Activated CD8-positive, alpha-beta memory T cell treated with anti-CD3 and anti-CD28 coated beads for 48 hours (primary cell): Measurements from ENCODE around the gene PLAAT1.

ENCODE experiments used
- DNase-seq, 3 experiments: peaks; one replicate each; pipeline ENCODE4 v3.0.0-alpha.2; 2020; ENCODE audit warnings: low read depth in 2 of 3, low spot score in 2 of 3

Gene PLAAT1

DNA sequence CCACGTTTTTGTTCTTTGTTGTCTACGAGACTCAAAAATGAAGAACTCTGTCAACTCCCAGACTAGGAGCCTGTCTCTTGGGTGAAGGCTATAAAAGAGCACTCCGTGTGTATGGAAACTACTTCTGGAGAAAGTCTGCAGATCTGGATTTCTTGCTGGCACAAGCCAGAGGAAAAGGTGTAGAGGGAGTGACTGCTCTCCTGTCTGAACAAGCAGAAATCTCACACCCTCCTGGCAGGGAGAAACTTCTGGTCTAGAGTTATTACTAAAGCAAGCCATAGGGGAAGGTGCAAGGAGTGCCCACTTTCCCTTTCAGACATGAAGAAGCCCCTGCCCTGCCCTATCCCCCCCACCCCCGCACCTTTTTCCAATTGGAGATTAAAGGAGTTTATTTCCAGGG lies 9.5 kb downstream of the PLAAT1 start:
- no peak for DNase-seq

- DNase-seq, result no peak
Measured at GRCh38 chr3:193253986-193254660, 13.1 kb downstream of the PLAAT1 start.

- DNase-seq, result no peak
Measured at GRCh38 chr3:193261970-193262369, 20.9 kb downstream of the PLAAT1 start.

GRCh38 chr3:193262707-193263106 lies 21.7 kb downstream of the PLAAT1 start:
- DNase-seq, result no peak

GRCh38 chr3:193269343-193270028 lies 28.5 kb downstream of the PLAAT1 start:
- no peak for DNase-seq

- no peak for DNase-seq
Measured at GRCh38 chr3:193270451-193270850, 29.4 kb downstream of the PLAAT1 start.

GRCh38 chr3:193271101-193271840 lies 30.2 kb downstream of the PLAAT1 start:
- DNase-seq, result no peak

DNA sequence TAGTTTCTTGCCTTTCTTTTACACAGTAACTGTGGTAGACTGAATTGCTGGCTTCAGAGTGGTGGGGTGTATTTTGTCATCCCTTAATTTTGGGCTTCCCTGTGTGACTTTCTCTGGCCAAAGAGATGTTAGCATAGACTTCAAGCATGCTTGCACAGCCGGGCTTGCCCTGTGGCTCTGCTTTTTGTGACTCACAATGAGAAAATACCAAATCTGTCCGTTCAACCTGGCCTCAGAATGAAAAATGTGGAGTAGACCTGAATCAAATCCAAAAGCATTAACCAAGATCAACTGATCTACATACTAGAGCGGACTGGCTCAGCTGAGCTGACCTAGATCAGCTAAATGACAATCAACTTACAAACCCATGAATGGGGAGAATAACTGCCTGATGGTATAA lies 51.4 kb downstream of the PLAAT1 start:
- no peak for DNase-seq

DNA sequence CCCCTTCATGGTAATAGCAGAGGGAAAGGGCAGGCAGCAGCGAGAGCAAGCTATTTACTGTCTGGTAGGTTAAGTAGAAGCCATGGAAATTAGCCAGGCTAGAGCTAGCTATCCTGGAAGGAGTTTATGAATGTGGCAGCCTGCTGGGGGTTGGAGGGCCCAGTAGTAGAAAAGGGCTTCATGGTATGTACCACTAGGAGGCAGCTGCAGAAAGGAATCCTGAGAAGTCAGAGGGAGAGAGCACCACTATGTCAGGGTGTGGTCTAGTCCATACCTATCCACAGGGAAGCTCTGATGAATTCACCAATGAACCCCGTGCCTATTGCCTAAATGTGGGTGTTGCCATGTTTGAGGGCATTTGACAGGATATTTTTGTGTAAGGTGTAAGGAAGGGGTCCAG lies 55.0 kb downstream of the PLAAT1 start:
- no peak for DNase-seq

DNA sequence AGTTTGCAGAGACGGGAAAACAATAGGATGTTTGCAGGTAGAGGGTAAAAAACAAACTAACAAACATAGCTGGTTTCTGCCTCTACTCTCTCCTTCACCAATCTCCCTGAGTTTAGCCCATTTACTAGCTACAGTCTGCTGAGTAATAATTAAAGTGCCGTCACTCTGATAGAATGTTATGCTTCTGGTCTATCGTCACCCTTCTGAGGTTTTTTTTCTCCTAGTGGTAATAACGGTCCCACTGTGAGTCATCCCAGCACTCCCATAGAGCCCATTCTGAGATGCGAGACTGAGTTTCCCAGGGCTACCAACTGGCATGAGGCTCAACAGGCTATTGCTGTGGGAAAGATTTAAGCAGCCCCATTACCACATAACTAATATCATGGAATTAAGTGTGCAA lies 56.4 kb downstream of the PLAAT1 start:
- no peak for DNase-seq

DNA sequence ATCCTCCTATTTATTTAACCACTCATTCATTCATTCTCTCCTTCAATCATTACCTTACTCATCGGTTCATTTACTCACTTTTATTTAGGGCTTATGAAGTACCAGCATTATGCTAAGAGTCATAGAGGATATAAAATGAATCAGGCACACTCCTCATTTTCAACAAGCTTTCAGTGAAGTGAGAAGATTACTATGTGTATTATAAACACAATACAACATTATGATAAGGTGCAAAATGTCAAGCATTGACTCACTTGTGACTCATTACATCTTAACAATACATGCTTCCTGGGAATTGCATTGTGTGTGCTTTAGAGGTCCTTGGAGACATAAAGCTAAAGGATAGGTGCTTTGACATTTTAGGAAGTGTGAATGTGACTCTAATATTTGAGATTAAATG lies 60.4 kb downstream of the PLAAT1 start:
- DNase-seq, result no peak

DNA sequence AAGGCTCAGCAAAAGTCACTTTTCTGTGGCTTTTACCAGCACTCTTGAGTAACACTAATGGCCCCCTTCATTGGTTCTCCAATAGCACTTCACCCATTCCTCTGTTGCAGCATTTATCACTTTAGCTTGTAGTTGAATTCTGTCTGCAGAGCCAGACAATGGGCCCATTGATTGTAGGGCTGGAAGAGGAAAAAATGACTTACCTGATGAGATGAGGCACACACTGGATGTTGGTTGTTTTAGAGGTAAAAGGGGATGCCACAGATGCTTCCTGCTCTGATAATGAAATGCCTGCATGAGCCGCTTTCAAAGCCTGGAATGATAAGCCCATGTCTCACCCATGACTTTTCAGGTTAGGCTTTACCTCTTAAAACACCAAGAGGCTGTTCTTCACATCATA lies 64.3 kb downstream of the PLAAT1 start:
- no peak for DNase-seq

DNA sequence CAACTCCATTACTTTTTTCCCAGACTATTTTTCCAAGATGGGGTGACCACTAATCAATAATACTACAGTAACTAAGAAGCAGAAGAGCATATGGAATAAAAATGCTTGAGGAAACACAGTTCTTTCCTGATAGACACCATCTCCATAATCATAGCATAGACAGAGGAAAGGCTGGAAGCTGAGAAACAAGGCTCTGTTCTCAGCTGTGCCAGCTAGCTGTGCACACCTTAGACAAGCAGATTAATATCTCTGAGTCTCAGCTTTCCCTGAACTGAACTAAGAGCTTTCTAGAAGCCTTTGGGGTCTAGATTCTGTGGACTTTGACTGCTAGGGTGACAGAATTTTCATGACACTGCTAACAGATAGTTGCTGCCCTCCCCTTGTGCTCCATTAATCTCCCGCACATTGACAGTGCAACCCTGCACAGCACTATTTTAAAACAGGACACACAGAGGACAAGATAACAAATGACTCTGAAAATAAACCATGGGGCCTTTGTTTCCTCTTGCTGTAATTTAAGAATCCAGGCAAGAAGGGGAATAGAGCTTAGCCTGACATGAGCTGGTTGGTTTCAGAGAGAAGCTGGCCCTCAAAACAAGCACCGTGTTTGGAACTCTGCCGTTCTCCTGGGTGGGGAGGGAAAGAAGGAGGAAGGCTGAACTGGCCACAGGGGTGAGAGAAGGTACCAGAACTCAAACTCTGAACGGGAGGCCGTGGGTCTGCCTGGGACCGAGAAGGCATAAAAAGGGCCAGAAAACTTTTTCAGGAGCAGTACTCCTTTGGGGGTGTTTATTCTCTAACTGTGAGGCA lies 70.1 kb downstream of the PLAAT1 start:
- DNase-seq, result no peak

DNA sequence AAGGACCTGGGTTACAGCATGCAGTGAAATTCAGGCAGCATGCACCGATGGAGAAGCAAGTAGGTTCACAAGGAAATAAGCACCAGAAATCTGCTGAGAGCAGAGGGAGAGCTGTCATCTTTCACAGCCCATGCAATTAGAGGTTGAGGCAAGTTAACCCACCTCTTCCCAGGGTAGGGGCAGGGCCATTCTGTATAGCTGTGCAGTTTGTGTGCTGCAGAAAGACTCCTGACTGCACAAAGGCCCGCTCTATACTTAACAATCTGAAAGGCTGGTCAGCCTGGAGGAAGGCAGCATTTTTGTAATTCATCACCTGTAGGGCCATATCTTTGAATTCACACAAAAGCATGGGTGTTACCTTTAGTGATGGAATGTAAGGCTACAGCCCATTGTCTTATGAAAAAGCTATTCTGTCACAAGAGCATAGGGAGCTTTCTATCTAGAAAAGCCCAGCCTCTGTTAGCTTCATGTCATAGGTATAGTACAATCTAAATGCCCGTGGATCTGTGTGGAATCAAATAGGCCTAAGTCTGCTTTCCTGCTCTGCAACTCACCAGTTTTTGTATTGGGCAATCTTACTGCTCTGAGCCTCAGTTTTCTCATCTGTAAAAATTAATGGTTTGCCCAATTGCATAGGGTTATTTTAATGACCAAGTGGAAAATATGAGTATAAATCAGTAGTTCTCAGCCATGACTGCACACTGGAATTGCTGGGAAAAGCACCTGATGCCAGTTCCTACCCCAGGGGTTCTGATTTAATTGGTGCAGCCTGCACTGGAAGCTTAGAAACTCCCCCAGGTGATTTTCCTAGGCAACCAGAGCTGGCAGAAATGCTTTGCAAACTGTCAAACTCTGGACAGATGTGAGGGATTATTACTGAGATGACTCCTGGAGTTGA lies 72.3 kb downstream of the PLAAT1 start:
- DNase-seq, result no peak

GRCh38 chr3:193314161-193314560 lies 73.1 kb downstream of the PLAAT1 start:
- DNase-seq, result no peak

- no peak for DNase-seq
Measured at GRCh38 chr3:193317682-193318300, 76.8 kb downstream of the PLAAT1 start.
